BE2C (cell line): ENCODE measurements around the gene USP11.
"Not testable (repeated sequence)": the region's sequence is repeated elsewhere in the genome, so short reads cannot be mapped to it uniquely, and the experiment has no call there.

ENCODE experiments used
- DNase-seq: peaks from one replicate; pipeline ENCODE4 v3.0.0-alpha.2; 2020
- H3K27me3 ChIP-seq: fragments of 250-450 bp; sonication (Bioruptor Pico); 2 replicates; pipeline ENCODE4 v1.5.1; 2020; ENCODE audit warnings: mild to moderate bottlenecking
- H3K36me3 ChIP-seq: fragments of 250-450 bp; sonication (Bioruptor Pico); 2 replicates; pipeline ENCODE4 v1.5.1; 2020; ENCODE audit warnings: mild to moderate bottlenecking
- H3K4me1 ChIP-seq: fragments of 250-450 bp; sonication (Bioruptor Pico); 2 replicates; pipeline ENCODE4 v1.5.1; 2020
- H3K4me3 ChIP-seq: 2 replicates; pipeline ENCODE4 v1.5.1; 2011; ENCODE audit warnings: low read depth, low read length
- H3K9me3 ChIP-seq: fragments of 250-450 bp; sonication (Bioruptor Pico); 2 replicates; pipeline ENCODE4 v1.5.1; 2020
- TF ChIP-seq, protein P1 (sequence below): IDR thresholded peaks from 2 replicates; pipeline ENCODE4 v1.5.1; 2012; ENCODE audit warnings: mild to moderate bottlenecking, low read depth, low read length

Gene USP11

DNA sequence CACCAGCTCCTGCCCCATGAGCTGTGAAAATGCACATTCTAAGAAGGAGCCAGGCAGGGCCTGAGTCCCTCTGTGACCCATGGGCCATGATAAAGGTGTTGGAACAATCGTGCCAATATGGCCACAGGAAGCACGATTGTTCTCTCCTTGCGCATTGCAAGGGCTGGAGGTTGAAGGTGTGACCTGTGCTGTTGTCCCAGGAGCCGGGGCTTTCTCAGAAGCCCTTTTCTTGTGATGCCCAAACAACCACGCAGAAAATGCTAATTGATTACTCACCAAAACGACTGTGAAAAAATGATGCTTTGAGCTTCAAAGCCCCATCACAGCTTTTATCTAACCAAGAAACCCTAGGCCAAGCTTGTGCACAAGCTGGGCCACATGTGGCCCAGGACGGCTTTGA lies 33.8 kb downstream of the USP11 start:
- no peaks in the 10 kb centered on the region for H3K4me1 ChIP-seq
- no peaks in the 10 kb centered on the region for H3K36me3 ChIP-seq
- no peak for DNase-seq
- no peaks in the 10 kb centered on the region for H3K9me3 ChIP-seq
- no peaks in the 10 kb centered on the region for H3K27me3 ChIP-seq
- no peak overlapping the region for H3K4me3 ChIP-seq
- TF ChIP-seq, protein P1, sequence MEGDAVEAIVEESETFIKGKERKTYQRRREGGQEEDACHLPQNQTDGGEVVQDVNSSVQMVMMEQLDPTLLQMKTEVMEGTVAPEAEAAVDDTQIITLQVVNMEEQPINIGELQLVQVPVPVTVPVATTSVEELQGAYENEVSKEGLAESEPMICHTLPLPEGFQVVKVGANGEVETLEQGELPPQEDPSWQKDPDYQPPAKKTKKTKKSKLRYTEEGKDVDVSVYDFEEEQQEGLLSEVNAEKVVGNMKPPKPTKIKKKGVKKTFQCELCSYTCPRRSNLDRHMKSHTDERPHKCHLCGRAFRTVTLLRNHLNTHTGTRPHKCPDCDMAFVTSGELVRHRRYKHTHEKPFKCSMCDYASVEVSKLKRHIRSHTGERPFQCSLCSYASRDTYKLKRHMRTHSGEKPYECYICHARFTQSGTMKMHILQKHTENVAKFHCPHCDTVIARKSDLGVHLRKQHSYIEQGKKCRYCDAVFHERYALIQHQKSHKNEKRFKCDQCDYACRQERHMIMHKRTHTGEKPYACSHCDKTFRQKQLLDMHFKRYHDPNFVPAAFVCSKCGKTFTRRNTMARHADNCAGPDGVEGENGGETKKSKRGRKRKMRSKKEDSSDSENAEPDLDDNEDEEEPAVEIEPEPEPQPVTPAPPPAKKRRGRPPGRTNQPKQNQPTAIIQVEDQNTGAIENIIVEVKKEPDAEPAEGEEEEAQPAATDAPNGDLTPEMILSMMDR: no peak

DNA sequence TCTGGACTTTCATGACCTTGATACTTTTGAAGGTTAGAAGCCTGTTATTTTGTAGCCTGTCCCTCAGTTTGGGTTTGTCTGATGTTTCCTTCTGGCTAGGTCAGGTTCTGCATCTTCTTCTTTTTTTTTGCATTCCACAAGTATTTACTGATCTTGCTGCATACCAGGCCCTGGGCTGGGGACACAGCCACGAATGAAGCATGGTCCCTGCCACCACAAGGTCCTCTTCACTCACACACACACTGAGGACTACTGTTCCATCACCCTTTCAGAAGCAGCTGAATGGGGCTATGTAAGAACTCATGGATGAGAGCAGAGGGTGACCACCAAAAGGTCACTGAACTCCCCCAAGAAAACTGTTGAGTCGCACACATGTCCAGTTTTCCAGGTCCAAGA lies 39.2 kb downstream of the USP11 start:
- DNase-seq: no peak
- TF ChIP-seq, protein P1: no peak
- Histone ChIP-seq H3K9me3 (no peaks in the 10 kb centered on the region), H3K4me1 (no peaks in the 10 kb centered on the region), H3K4me3 (no peak overlapping the region), H3K36me3 (no peaks in the 10 kb centered on the region), H3K27me3 (no peaks in the 10 kb centered on the region)

DNA sequence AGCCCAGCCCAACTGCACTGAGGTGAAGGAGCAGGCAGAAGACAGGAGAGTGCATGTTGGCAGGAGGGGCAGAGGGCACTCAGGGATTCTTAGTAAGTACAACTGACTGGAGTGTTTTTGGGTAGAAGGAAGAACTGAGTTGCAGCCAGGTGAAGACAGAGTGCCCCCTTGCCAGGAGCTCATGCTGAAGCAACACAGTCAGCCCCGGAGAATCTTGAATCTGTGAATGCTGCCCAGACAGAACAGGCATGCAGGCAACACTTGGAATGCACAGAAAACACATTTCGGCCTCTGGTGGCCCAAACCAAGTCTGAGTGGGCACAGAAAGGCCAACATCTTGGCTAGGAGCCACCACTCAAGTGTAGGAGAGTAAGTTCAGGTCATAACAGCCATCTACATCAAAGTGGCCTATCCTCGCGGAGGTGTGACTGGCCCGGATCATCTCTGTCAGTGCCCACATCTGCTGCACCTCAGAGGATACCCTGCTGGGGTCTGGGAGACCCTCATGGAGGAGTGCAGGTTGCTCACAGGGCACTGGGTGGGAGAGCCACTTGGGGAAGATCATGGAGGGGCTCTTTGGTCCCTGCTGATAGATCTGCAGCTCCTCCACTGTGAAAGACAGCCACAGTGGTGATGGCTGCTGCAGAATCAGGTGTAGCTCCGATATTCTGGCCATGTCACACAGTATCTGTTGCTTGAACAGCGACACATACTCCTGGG lies 40.4 kb downstream of the USP11 start:
- no peaks in the 10 kb centered on the region for H3K36me3 ChIP-seq
- H3K4me3 ChIP-seq: no peak overlapping the region
- no peak for DNase-seq
- TF ChIP-seq, protein P1: no peak
- no peaks in the 10 kb centered on the region for H3K4me1 ChIP-seq
- H3K9me3 ChIP-seq: no peaks in the 10 kb centered on the region
- no peaks in the 10 kb centered on the region for H3K27me3 ChIP-seq

DNA sequence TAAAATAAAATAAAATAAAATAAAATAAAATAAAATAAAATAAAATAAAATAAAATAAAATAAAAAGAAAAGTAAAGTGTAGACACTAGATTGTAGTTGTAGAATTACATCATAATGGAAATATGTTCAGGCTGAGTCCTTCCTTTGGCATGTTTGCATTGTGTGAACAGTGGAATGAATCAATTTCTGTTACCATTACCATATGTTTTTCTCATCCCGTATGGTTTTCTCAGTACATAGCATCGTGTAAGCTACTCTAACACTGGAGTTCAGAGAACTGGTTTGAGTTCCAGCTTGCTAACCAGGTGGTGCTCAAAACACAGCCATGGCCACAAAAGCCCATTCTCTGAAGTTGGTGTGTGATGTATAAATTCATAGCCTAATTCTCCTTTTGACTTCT lies 45.9 kb downstream of the USP11 start:
- Histone ChIP-seq H3K9me3 (no peaks in the 10 kb centered on the region), H3K4me1 (no peaks in the 10 kb centered on the region), H3K36me3 (no peaks in the 10 kb centered on the region), H3K27me3 (no peaks in the 10 kb centered on the region), H3K4me3 (no peak overlapping the region)
- TF ChIP-seq, protein P1: no peak
- no peak for DNase-seq

DNA sequence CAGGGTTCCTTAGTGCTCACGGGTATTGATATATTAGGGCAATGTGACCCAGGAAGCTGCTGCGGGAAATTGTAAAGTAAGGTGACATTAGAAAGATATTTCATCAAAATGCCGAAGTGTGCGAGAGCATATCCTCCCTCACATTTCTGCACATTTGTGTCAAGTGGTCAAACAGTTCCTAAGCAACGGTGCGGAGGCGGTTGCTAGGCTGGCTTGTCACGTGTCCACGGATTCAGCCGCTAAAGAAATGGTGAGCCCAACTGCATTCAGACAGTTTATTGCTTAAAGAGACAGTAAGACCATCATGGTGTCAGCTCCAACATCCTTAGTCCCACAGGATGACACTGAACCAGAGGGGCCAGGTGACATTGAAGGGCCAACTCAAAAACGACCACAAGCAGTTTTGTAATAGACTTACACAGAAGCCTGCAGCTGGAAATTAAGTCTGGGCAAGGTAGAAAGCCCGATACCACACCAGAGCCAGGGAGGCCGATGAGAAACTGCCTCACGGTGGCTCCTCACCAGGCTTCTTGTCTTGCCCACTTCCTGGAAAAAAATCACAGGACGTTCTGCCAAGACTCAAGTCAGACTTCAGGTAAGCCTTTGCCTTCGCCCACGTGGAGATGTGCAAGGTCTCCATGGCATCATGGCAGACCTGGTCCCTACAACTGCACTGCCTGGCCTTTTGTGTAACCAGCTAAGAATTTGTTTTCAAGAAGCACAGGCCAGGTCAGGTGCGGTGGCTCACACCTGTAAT lies 50.4 kb downstream of the USP11 start:
- Histone ChIP-seq H3K36me3 (no peaks in the 10 kb centered on the region), H3K4me1 (no peaks in the 10 kb centered on the region), H3K9me3 (no peaks in the 10 kb centered on the region), H3K4me3 (peak overlapping the region; percentile 32), H3K27me3 (no peaks in the 10 kb centered on the region)
- DNase-seq: peak; percentile 26
- TF ChIP-seq, protein P1: no peak

DNA sequence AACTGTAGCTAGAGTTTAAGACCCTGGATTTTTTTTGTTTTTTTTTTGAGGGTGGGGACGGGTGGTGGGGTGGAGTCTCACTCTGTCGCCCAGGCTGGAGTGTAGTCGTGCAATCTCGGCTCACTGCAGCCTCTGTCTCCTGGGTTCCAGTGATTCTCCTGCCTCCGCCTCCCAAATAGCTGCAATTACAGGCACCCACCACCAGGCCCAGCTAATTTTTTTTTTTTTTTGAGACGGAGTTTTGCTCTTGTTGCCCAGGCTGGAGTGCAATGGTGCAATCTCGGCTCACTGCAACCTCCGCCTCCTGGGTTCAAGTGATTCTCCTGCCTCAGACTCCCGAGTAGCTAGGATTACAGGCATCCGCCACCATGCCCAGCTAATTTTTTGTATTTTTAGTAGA lies 51.8 kb downstream of the USP11 start:
- not testable (repeated sequence) for H3K4me1 ChIP-seq, DNase-seq, H3K27me3 ChIP-seq, H3K36me3 ChIP-seq, H3K4me3 ChIP-seq, H3K9me3 ChIP-seq
